Fibroblast of pulmonary artery (primary cell): ENCODE data around the gene TRIP6.

Experiments used
- DNase-seq: peaks from one replicate; pipeline ENCODE4 v3.0.0-alpha.2; 2010; ENCODE audit warnings: low read depth
- H3K4me3 ChIP-seq: replicated peaks from 2 replicates; pipeline ENCODE4 v1.5.1; 2011; ENCODE audit warnings: low read depth, mild to moderate bottlenecking, control low read depth, low read length, moderate library complexity
- CTCF ChIP-seq: IDR thresholded peaks from 2 replicates; pipeline ENCODE4 v1.5.1; 2011; ENCODE audit warnings: mild to moderate bottlenecking, control low read depth, low read length, inconsistent platforms; ENCODE audit errors: missing control alignments

Gene TRIP6

GRCh38 chr7:100895956-100896731 lies 29.0 kb downstream of the TRIP6 start:
- DNase-seq: no peak
- H3K4me3 ChIP-seq: no peak overlapping the region
- TF ChIP-seq CTCF: no peak

GRCh38 chr7:100896732-100897608 lies 29.8 kb downstream of the TRIP6 start:
- peak; percentile 56 for TF ChIP-seq CTCF
- DNase-seq: no peak
- H3K4me3 ChIP-seq: no peak overlapping the region

- no peak for DNase-seq
Measured at GRCh38 chr7:100897772-100898454, 30.7 kb downstream of the TRIP6 start.

GRCh38 chr7:100899432-100899831 lies 32.2 kb downstream of the TRIP6 start:
- no peak for DNase-seq

More at GRCh38 chr7:100897772-100898454, 30.7 kb downstream of the TRIP6 start:
- H3K4me3 ChIP-seq: no peak overlapping the region
- no peak for TF ChIP-seq CTCF

GRCh38 chr7:100900978-100901377 lies 33.8 kb downstream of the TRIP6 start:
- DNase-seq: no peak
- no peak for TF ChIP-seq CTCF
- no peak overlapping the region for H3K4me3 ChIP-seq

More at GRCh38 chr7:100899432-100899831, 32.2 kb downstream of the TRIP6 start:
- no peak for TF ChIP-seq CTCF
- H3K4me3 ChIP-seq: no peak overlapping the region

- H3K4me3 ChIP-seq: no peak overlapping the region
- DNase-seq: no peak
- TF ChIP-seq CTCF: no peak
Measured at GRCh38 chr7:100901921-100902332, 34.7 kb downstream of the TRIP6 start.
